Hematopoietic multipotent progenitor cell (in vitro differentiated cells): ENCODE measurements around the gene GREB1. TPM values are rescaled to one million over a fixed set of nuclear protein-coding genes. Genes with fewer than 3 reads are reported as not detected.

Experiments
- DNase-seq, 3 donors: peaks; one replicate each; pipeline ENCODE4 v3.0.0-alpha.2; 2011 to 2015; ENCODE audit warnings: low read depth in 2 of 3, low spot score in 2 of 3
- total RNA-seq: library from RNA; depleted of rRNA; stranded (reverse); fragments of >200 nt; gene quantifications from one replicate; pipeline ENCODE4 v1.2.3, GENCODE V29; 2012

The GREB1 gene
- total RNA-seq, 1 donor = 0.27 TPM

GRCh38 chr2:11534746-11535484 lies 1.1 kb downstream of the GREB1 start:
- DNase-seq = no peak

- no peak for DNase-seq
Observed at GRCh38 chr2:11535899-11536344, 2.1 kb downstream of the GREB1 start.

- no peak for DNase-seq
Observed at GRCh38 chr2:11537951-11538350, 4.1 kb downstream of the GREB1 start.

- DNase-seq = no peak
Observed at GRCh38 chr2:11539317-11540147, 5.7 kb downstream of the GREB1 start.

GRCh38 chr2:11540148-11540995 lies 6.5 kb downstream of the GREB1 start:
- DNase-seq = no peak

- no peak for DNase-seq
Observed at GRCh38 chr2:11540996-11541692, 7.3 kb downstream of the GREB1 start.

GRCh38 chr2:11541693-11542274 lies 7.9 kb downstream of the GREB1 start:
- no peak for DNase-seq

- no peak for DNase-seq
Observed at GRCh38 chr2:11542275-11542819, 8.5 kb downstream of the GREB1 start.

GRCh38 chr2:11543337-11544216 lies 9.7 kb downstream of the GREB1 start:
- no peak for DNase-seq

GRCh38 chr2:11546072-11546471 lies 12.2 kb downstream of the GREB1 start:
- DNase-seq = no peak

GRCh38 chr2:11547912-11548497 lies 14.2 kb downstream of the GREB1 start:
- DNase-seq = no peak

GRCh38 chr2:11550302-11550701 lies 16.5 kb downstream of the GREB1 start:
- DNase-seq = no peak

- no peak for DNase-seq
Observed at GRCh38 chr2:11550901-11551568, 17.2 kb downstream of the GREB1 start.

GRCh38 chr2:11551569-11552259 lies 17.9 kb downstream of the GREB1 start:
- DNase-seq = no peak

GRCh38 chr2:11552260-11552638 lies 18.4 kb downstream of the GREB1 start:
- no peak for DNase-seq

GRCh38 chr2:11553661-11554398 lies 20.0 kb downstream of the GREB1 start:
- DNase-seq = no peak

- no peak for DNase-seq
Observed at GRCh38 chr2:11554399-11554716, 20.5 kb downstream of the GREB1 start.
